Gastroesophageal sphincter (tissue), 4 donors: ENCODE measurements around the gene RPLP2. TPM values are rescaled to one million over a fixed set of nuclear protein-coding genes. Genes with fewer than 3 reads are reported as not detected.

Source experiments
- ATAC-seq: fragments of 150-250 bp; one replicate; pipeline ENCODE4 v1.9.1; 2016; ENCODE audit warnings: mild to moderate bottlenecking, moderate library complexity
- H3K27ac ChIP-seq, 4 donors: fragments of 200-600 bp; sonication (generic) in 3 of 4; 1 replicate in 3 of 4; 2 replicates in 1 of 4; pipeline ENCODE4 v1.5.1; 2016 to 2019
- H3K27me3 ChIP-seq: fragments of 200-600 bp; sonication (generic); one replicate; pipeline ENCODE4 v1.5.1; 2019
- H3K36me3 ChIP-seq, 2 donors: fragments of 200-600 bp; sonication (generic); one replicate each; pipeline ENCODE4 v1.5.1; 2019; ENCODE audit warnings: control low read depth in 1 of 2
- H3K4me1 ChIP-seq, 3 donors: fragments of 200-600 bp; sonication (generic); 1 replicate in 2 of 3; 2 replicates in 1 of 3; pipeline ENCODE4 v1.5.1; 2016 to 2019; ENCODE audit warnings: control low read depth in 2 of 3
- H3K4me3 ChIP-seq, 2 donors: fragments of 200-600 bp; sonication (generic); one replicate each; pipeline ENCODE4 v1.5.1; 2019; ENCODE audit warnings: mild to moderate bottlenecking in 1 of 2, moderate library complexity in 1 of 2
- H3K9me3 ChIP-seq, 3 donors: fragments of 200-600 bp; sonication (generic); one replicate each; pipeline ENCODE4 v1.5.1; 2017 to 2019; ENCODE audit warnings: control low read depth in 2 of 3
- CTCF ChIP-seq, 4 experiments: fragments of 200-600 bp in 2 of 4; fragments of 450-650 bp in 2 of 4; sonication (generic) in 1 of 4; IDR thresholded peaks; one replicate each; pipeline ENCODE4 v1.5.1; 2017 to 2019; ENCODE audit warnings: antibody characterized with exemption in 4 of 4, mild to moderate bottlenecking in 2 of 4, moderate library complexity in 2 of 4
- EP300 ChIP-seq: sonication (generic); formaldehyde crosslinking; IDR thresholded peaks from one replicate; pipeline ENCODE4 v1.6.1; 2017; ENCODE audit warnings: antibody characterized with exemption, mild to moderate bottlenecking
- POLR2A ChIP-seq, 2 donors: fragments of 450-650 bp; IDR thresholded peaks; one replicate each; pipeline ENCODE4 v1.6.1; 2017; ENCODE audit warnings: antibody characterized with exemption in 2 of 2, mild to moderate bottlenecking in 2 of 2, moderate library complexity in 1 of 2
- POLR2AphosphoS5 ChIP-seq: sonication (generic); formaldehyde crosslinking; IDR thresholded peaks from one replicate; pipeline ENCODE4 v1.6.1; 2017; ENCODE audit warnings: antibody characterized with exemption
- WGBS, 2 donors: methylation state at CpG; one replicate each; pipeline ENCODE4 v1.1.5; 2018; ENCODE audit warnings: low coverage in 1 of 2; 5-methylcytosine and 5-hydroxymethylcytosine counted together
- total RNA-seq, 4 donors: library from RNA; depleted of rRNA; stranded (reverse); fragments of >200 nt; gene quantifications; one replicate each; pipeline ENCODE4 v1.1.0, GENCODE V29; 2016

Gene RPLP2
- total RNA-seq, 4 donors from 2014 or later, result 165 to 880 (median 462) TPM

GRCh38 chr11:833849-834311 is 24.1 kb downstream of the RPLP2 start:
- peaks cover 0 to 96% (median 43%) of the 10 kb centered on the region in 3 donors for H3K4me1 ChIP-seq

GRCh38 chr11:834371-835316 is 24.9 kb downstream of the RPLP2 start:
- peak; percentile 64 for ATAC-seq
- 15 to 22% methylated on average over 6 to 10 of the region's 31 CpGs for WGBS, 2 donors
- Histone ChIP-seq H3K27me3 (peaks cover 29% of the 10 kb centered on the region), H3K4me3 (peak overlapping the region; percentile 0 to 87), H3K36me3 (peaks cover 0 to 39% of the 10 kb centered on the region in 2 donors), H3K27ac (peak overlapping the region; percentile 66 to 89 (median 84)), H3K4me1 (peaks cover 0 to 96% (median 36%) of the 10 kb centered on the region in 3 donors), H3K9me3 (no peaks in the 10 kb centered on the region)
- TF ChIP-seq CTCF (IDR thresholded peaks at IDR 0.05) (peak in 2 of 4 experiments; percentile 4 to 34), POLR2AphosphoS5 (peak; percentile 94), EP300 (no peak), POLR2A (IDR thresholded peaks at IDR 0.05) (peak; percentile 10 to 21)

More at GRCh38 chr11:833849-834311, 24.1 kb downstream of the RPLP2 start:
- H3K27me3 ChIP-seq, result peaks cover 37% of the 10 kb centered on the region
- peak overlapping the region; percentile 73 to 87 for H3K4me3 ChIP-seq
- TF ChIP-seq POLR2A (IDR thresholded peaks at IDR 0.05) (no peak), POLR2AphosphoS5 (no peak), EP300 (no peak)
- ATAC-seq, result no peak
- H3K36me3 ChIP-seq, result peaks cover 0 to 31% of the 10 kb centered on the region in 2 donors
- peak overlapping the region; percentile 66 to 89 (median 84) for H3K27ac ChIP-seq
- 21 to 43% methylated on average over 2 of the region's 9 CpGs for WGBS, 2 donors
- no peaks in the 10 kb centered on the region for H3K9me3 ChIP-seq

GRCh38 chr11:836274-836673 is 26.5 kb downstream of the RPLP2 start:
- no peaks in the 10 kb centered on the region for H3K9me3 ChIP-seq
- peaks cover 6 to 96% (median 31%) of the 10 kb centered on the region in 3 donors for H3K4me1 ChIP-seq
- peaks cover 0 to 50% of the 10 kb centered on the region in 2 donors for H3K36me3 ChIP-seq
- peaks cover 13% of the 10 kb centered on the region for H3K27me3 ChIP-seq
- no peak for ATAC-seq
- no peak overlapping the region for H3K4me3 ChIP-seq
- no peak for TF ChIP-seq POLR2A (IDR thresholded peaks at IDR 0.05)
- no peak for TF ChIP-seq POLR2AphosphoS5
- no peak for TF ChIP-seq CTCF (IDR thresholded peaks at IDR 0.05)
- H3K27ac ChIP-seq, result peak overlapping the region in 3 of 4 donors; percentile 48 to 89 (median 56)
- no CpG with 5 or more reads among the region's 14 CpGs for WGBS, 2 donors

- peaks cover 6 to 96% (median 34%) of the 10 kb centered on the region in 3 donors for H3K4me1 ChIP-seq
- no peak for ATAC-seq
These were observed 26.9 kb downstream of the RPLP2 start for GRCh38 chr11:836700-837099.

More at GRCh38 chr11:836700-837099, 26.9 kb downstream of the RPLP2 start:
- H3K27me3 ChIP-seq, result peaks cover 9% of the 10 kb centered on the region
- H3K36me3 ChIP-seq, result peaks cover 0 to 50% of the 10 kb centered on the region in 2 donors
- TF ChIP-seq CTCF (IDR thresholded peaks at IDR 0.05) (no peak), POLR2A (IDR thresholded peaks at IDR 0.05) (no peak), EP300 (no peak), POLR2AphosphoS5 (no peak)
- no peak overlapping the region for H3K4me3 ChIP-seq
- no peaks in the 10 kb centered on the region for H3K9me3 ChIP-seq
- peak overlapping the region in 2 of 4 donors; percentile 48 to 89 for H3K27ac ChIP-seq
- WGBS, 2 donors, result no CpG with 5 or more reads among the region's 9 CpGs
